Neuron (in vitro differentiated cells): ENCODE data around the gene HLF.
"Not testable (repeated sequence)": the region's sequence is repeated elsewhere in the genome, so short reads cannot be mapped to it uniquely, and the experiment has no call there.

ENCODE experiments used
- H2AFZ ChIP-seq: one replicate; pipeline ENCODE4 v1.6.1; 2013; ENCODE audit warnings: low read depth, mild to moderate bottlenecking, inconsistent platforms, low read length, moderate library complexity
- H3K27me3 ChIP-seq: one replicate; pipeline ENCODE4 v1.6.1; 2013; ENCODE audit warnings: low read length; ENCODE audit not compliant: insufficient read depth
- H3K36me3 ChIP-seq: one replicate; pipeline ENCODE4 v1.6.1; 2013; ENCODE audit warnings: low read length; ENCODE audit not compliant: insufficient read depth
- H3K4me1 ChIP-seq: one replicate; pipeline ENCODE4 v1.6.1; 2013; ENCODE audit warnings: low read length; ENCODE audit not compliant: insufficient read depth
- H3K4me3 ChIP-seq: 2 replicates; pipeline ENCODE4 v1.5.1; 2013; ENCODE audit warnings: mild to moderate bottlenecking, low read length, moderate library complexity
- H3K9me3 ChIP-seq: one replicate; pipeline ENCODE4 v1.6.1; 2013; ENCODE audit warnings: low read length

HLF gene

GRCh38 chr17:55318715-55319487, 54.1 kb downstream of the HLF start:
- H3K9me3 ChIP-seq: peaks cover 2% of the 10 kb centered on the region
- H3K4me3 ChIP-seq: no peak overlapping the region
- H3K27me3 ChIP-seq: peaks cover 3% of the 10 kb centered on the region
- no peaks in the 10 kb centered on the region for H3K36me3 ChIP-seq
- H2AFZ ChIP-seq: no peak overlapping the region
- H3K4me1 ChIP-seq: no peaks in the 10 kb centered on the region

- Histone ChIP-seq H3K4me1 (no peaks in the 10 kb centered on the region), H3K9me3 (peaks cover 2% of the 10 kb centered on the region), H3K27me3 (peaks cover 3% of the 10 kb centered on the region), H3K4me3 (no peak overlapping the region), H3K36me3 (no peaks in the 10 kb centered on the region), H2AFZ (no peak overlapping the region)
Observed at GRCh38 chr17:55319933-55320593, 55.3 kb downstream of the HLF start.

- Histone ChIP-seq H3K4me1 (no peaks in the 10 kb centered on the region), H3K36me3 (no peaks in the 10 kb centered on the region), H3K9me3 (peaks cover 2% of the 10 kb centered on the region), H2AFZ (no peak overlapping the region), H3K4me3 (no peak overlapping the region), H3K27me3 (peaks cover 3% of the 10 kb centered on the region)
Observed at GRCh38 chr17:55320594-55321426, 56.0 kb downstream of the HLF start.

- Histone ChIP-seq H3K36me3 (no peaks in the 10 kb centered on the region), H3K4me3 (no peak overlapping the region), H3K9me3 (peaks cover 2% of the 10 kb centered on the region), H2AFZ (no peak overlapping the region), H3K4me1 (no peaks in the 10 kb centered on the region), H3K27me3 (peaks cover 3% of the 10 kb centered on the region)
Observed at GRCh38 chr17:55321427-55322060, 56.8 kb downstream of the HLF start.

- no peaks in the 10 kb centered on the region for H3K36me3 ChIP-seq
- no peaks in the 10 kb centered on the region for H3K4me1 ChIP-seq
- H3K9me3 ChIP-seq: peaks cover under 1% of the 10 kb centered on the region
Observed at GRCh38 chr17:55322453-55322985, 57.8 kb downstream of the HLF start.

GRCh38 chr17:55323518-55324295, 58.9 kb downstream of the HLF start:
- Histone ChIP-seq H3K4me1 (no peaks in the 10 kb centered on the region), H2AFZ (no peak overlapping the region), H3K4me3 (no peak overlapping the region), H3K36me3 (no peaks in the 10 kb centered on the region), H3K9me3 (no peaks in the 10 kb centered on the region), H3K27me3 (peaks cover 3% of the 10 kb centered on the region)

More at GRCh38 chr17:55322453-55322985, 57.8 kb downstream of the HLF start:
- Histone ChIP-seq H3K27me3 (peaks cover 3% of the 10 kb centered on the region), H2AFZ (no peak overlapping the region), H3K4me3 (no peak overlapping the region)

GRCh38 chr17:55324296-55324978, 59.7 kb downstream of the HLF start:
- H3K27me3 ChIP-seq: peaks cover 3% of the 10 kb centered on the region
- no peaks in the 10 kb centered on the region for H3K36me3 ChIP-seq
- H2AFZ ChIP-seq: no peak overlapping the region
- no peaks in the 10 kb centered on the region for H3K4me1 ChIP-seq
- no peak overlapping the region for H3K4me3 ChIP-seq
- H3K9me3 ChIP-seq: no peaks in the 10 kb centered on the region

GRCh38 chr17:55325406-55325805, 60.6 kb downstream of the HLF start:
- Histone ChIP-seq H3K27me3 (peaks cover 3% of the 10 kb centered on the region), H3K4me1 (no peaks in the 10 kb centered on the region), H2AFZ (no peak overlapping the region), H3K36me3 (no peaks in the 10 kb centered on the region), H3K4me3 (no peak overlapping the region), H3K9me3 (no peaks in the 10 kb centered on the region)

GRCh38 chr17:55326030-55326429, 61.3 kb downstream of the HLF start:
- Histone ChIP-seq H3K4me3 (no peak overlapping the region), H3K4me1 (no peaks in the 10 kb centered on the region), H3K27me3 (no peaks in the 10 kb centered on the region), H3K9me3 (no peaks in the 10 kb centered on the region), H2AFZ (no peak overlapping the region), H3K36me3 (no peaks in the 10 kb centered on the region)

GRCh38 chr17:55327225-55328088, 62.7 kb downstream of the HLF start:
- Histone ChIP-seq H2AFZ (no peak overlapping the region), H3K27me3 (no peaks in the 10 kb centered on the region)

GRCh38 chr17:55328514-55328913, 63.8 kb downstream of the HLF start:
- not testable (repeated sequence) for H3K36me3 ChIP-seq, H3K27me3 ChIP-seq, H3K4me3 ChIP-seq, H2AFZ ChIP-seq, H3K9me3 ChIP-seq, H3K4me1 ChIP-seq

More at GRCh38 chr17:55327225-55328088, 62.7 kb downstream of the HLF start:
- no peaks in the 10 kb centered on the region for H3K36me3 ChIP-seq
- no peaks in the 10 kb centered on the region for H3K4me1 ChIP-seq
- no peaks in the 10 kb centered on the region for H3K9me3 ChIP-seq
- H3K4me3 ChIP-seq: no peak overlapping the region
